ENCODE results near the gene IL6R.

The IL6R gene

DNA sequence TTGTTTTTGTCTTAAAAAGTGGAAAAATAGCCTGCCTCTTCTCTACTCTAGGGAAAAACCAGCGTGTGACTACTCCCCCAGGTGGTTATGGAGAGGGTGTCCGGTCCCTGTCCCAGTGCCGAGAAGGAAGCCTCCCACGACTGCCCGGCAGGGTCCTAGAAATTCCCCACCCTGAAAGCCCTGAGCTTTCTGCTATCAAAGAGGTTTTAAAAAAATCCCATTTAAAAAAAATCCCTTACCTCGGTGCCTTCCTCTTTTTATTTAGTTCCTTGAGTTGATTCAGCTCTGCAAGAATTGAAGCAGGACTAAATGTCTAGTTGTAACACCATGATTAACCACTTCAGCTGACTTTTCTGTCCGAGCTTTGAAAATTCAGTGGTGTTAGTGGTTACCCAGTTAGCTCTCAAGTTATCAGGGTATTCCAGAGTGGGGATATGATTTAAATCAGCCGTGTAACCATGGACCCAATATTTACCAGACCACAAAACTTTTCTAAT lies 61.8 kb downstream of the IL6R start:
- Histone ChIP-seq H3K9ac (ENCODE audit: low read length) (no peak overlapping the region), H3K4me3 (ENCODE audit: low read length) (no peak overlapping the region), H4K20me1 (ENCODE audit: insufficient read depth, low read length) (no peaks in the 10 kb centered on the region), H3K9me3 (ENCODE audit: insufficient read depth, low read length) (no peaks in the 10 kb centered on the region), H2AFZ (ENCODE audit: low read depth, low read length) (no peak overlapping the region), H3K79me2 (ENCODE audit: low read length) (no peaks in the 10 kb centered on the region), H3K27me3 (ENCODE audit: low read depth, low read length) (no peaks in the 10 kb centered on the region), H3K36me3 (replicated peaks; ENCODE audit: low read depth, low read length) (peaks cover 4% of the 10 kb centered on the region), H3K27ac (ENCODE audit: low read length) (no peak overlapping the region), H3K4me1 (ENCODE audit: low read length) (peaks cover 14% of the 10 kb centered on the region), H3K4me2 (ENCODE audit: low read length) (no peak overlapping the region)
- TF ChIP-seq, protein P1, sequence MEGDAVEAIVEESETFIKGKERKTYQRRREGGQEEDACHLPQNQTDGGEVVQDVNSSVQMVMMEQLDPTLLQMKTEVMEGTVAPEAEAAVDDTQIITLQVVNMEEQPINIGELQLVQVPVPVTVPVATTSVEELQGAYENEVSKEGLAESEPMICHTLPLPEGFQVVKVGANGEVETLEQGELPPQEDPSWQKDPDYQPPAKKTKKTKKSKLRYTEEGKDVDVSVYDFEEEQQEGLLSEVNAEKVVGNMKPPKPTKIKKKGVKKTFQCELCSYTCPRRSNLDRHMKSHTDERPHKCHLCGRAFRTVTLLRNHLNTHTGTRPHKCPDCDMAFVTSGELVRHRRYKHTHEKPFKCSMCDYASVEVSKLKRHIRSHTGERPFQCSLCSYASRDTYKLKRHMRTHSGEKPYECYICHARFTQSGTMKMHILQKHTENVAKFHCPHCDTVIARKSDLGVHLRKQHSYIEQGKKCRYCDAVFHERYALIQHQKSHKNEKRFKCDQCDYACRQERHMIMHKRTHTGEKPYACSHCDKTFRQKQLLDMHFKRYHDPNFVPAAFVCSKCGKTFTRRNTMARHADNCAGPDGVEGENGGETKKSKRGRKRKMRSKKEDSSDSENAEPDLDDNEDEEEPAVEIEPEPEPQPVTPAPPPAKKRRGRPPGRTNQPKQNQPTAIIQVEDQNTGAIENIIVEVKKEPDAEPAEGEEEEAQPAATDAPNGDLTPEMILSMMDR (IDR thresholded peaks at IDR 0.05; ENCODE audit: low read depth, low read length) = peak; percentile 5; the same call in 1 of the 2 replicates
- TF ChIP-seq EZH2phosphoT487 (IDR thresholded peaks at IDR 0.05; ENCODE audit: low read depth) = no peak

DNA sequence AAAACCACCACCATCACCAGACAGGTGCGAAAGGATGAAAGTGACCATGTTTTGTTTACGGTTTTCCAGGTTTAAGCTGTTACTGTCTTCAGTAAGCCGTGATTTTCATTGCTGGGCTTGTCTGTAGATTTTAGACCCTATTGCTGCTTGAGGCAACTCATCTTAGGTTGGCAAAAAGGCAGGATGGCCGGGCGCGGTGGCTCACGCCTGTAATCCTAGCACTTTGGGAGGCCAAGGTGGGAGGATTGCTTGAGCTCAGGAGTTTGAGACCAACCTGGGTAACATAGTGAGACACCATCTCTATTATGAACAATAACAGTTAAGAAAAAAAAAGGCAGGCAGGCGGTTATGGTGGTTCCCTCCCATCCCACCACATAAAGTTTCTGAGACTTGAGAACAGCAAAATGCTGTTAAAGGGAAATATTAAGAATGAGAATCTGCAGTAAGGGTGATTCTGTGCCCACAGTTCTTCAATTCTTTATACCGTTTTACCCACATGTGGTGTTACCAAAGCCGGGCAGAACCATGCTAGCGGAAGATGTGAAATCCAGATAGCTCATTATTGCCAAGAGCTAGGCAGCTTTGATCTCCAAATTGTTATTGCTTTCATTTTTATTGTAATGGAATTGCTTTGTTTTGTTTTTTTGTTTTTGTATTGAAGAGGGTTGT lies 62.4 kb downstream of the IL6R start:
- H3K79me2 ChIP-seq (ENCODE audit: low read length) = no peaks in the 10 kb centered on the region
- no peak overlapping the region for H3K9ac ChIP-seq (ENCODE audit: low read length)
- no peak overlapping the region for H3K4me3 ChIP-seq (ENCODE audit: low read length)
- H3K36me3 ChIP-seq (replicated peaks; ENCODE audit: low read depth, low read length) = peaks cover 4% of the 10 kb centered on the region
- H3K4me2 ChIP-seq (ENCODE audit: low read length) = no peak overlapping the region
- no peaks in the 10 kb centered on the region for H3K27me3 ChIP-seq (ENCODE audit: low read depth, low read length)
- TF ChIP-seq, protein P1 (IDR thresholded peaks at IDR 0.05; ENCODE audit: low read depth, low read length) = no peak
- no peak for TF ChIP-seq EZH2phosphoT487 (IDR thresholded peaks at IDR 0.05; ENCODE audit: low read depth)
- H2AFZ ChIP-seq (ENCODE audit: low read depth, low read length) = no peak overlapping the region
- no peaks in the 10 kb centered on the region for H4K20me1 ChIP-seq (ENCODE audit: insufficient read depth, low read length)
- no peak overlapping the region for H3K27ac ChIP-seq (ENCODE audit: low read length)
- H3K9me3 ChIP-seq (ENCODE audit: insufficient read depth, low read length) = no peaks in the 10 kb centered on the region
- H3K4me1 ChIP-seq (ENCODE audit: low read length) = peaks cover 14% of the 10 kb centered on the region

DNA sequence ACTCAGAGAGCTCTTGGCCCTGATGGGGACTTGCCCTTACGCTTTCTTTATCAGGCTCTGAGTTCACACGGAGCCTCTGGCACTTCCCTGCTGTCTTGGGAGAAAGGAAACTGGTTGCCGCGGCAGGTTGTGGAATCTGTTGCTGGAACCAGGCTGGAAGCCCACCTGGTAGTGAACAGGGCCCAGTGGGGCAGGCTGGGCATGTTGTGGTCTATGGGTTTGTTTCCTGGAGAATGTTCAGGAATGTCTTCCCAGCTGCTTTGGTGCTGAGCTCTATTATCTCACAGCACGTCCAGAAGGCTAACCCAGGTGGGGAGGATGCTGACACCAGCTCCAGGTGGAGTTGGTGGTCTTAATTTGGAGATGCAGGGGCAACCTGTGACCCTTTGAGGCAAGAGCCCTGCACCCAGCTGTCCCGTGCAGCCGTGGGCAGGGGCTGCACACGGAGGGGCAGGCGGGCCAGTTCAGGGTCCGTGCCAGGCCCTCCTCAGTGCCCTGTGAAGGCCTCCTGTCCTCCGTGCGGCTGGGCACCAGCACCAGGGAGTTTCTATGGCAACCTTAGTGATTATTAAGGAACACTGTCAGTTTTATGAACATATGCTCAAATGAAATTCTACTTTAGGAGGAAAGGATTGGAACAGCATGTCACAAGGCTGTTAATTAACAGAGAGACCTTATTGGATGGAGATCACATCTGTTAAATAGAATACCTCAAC lies 63.5 kb downstream of the IL6R start:
- Histone ChIP-seq H3K9me3 (ENCODE audit: insufficient read depth, low read length) (no peaks in the 10 kb centered on the region), H3K79me2 (ENCODE audit: low read length) (no peaks in the 10 kb centered on the region), H3K4me1 (ENCODE audit: low read length) (peaks cover 14% of the 10 kb centered on the region), H3K27me3 (ENCODE audit: low read depth, low read length) (no peaks in the 10 kb centered on the region), H3K27ac (ENCODE audit: low read length) (no peak overlapping the region), H3K36me3 (replicated peaks; ENCODE audit: low read depth, low read length) (peaks cover 4% of the 10 kb centered on the region), H2AFZ (ENCODE audit: low read depth, low read length) (no peak overlapping the region), H3K4me3 (ENCODE audit: low read length) (no peak overlapping the region), H4K20me1 (ENCODE audit: insufficient read depth, low read length) (no peaks in the 10 kb centered on the region), H3K4me2 (ENCODE audit: low read length) (no peak overlapping the region), H3K9ac (ENCODE audit: low read length) (no peak overlapping the region)
- TF ChIP-seq, protein P1 (IDR thresholded peaks at IDR 0.05; ENCODE audit: low read depth, low read length) = no peak

DNA sequence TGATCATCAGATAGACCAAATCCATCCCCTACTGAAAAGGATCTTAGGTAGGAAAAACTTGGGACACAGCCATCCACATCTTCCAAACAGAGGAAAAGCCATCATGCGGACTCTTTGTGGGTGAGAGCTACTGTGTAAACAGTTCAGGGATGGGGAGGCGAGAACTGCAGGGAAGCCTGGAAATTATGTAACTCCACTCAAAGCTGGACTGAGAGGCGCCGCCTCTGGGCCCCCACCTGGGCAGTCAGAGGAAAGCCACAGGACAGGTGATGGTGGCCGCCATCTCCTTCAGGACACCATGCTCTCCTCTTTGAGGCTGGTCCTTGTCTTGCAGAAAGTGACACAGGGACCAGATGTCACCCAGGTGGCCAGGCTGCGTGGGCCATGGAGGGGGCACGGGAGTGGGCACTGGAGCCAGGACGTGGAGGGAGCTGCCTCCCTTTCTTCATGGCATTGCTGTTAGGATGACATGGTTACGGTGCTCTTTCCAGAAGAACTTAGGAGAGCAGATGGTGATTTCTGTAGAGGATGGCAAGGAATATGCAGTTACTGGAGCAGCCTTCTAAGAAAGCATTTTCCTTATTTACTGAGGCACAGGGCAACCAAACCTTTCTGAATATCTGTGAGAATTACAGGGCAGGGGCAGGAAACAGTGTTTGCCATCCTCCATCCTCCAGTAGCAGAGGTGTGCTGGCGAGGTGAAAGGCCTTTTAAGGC lies 64.9 kb downstream of the IL6R start:
- Histone ChIP-seq H3K36me3 (replicated peaks; ENCODE audit: low read depth, low read length) (peaks cover 4% of the 10 kb centered on the region), H3K27me3 (ENCODE audit: low read depth, low read length) (no peaks in the 10 kb centered on the region), H3K9me3 (ENCODE audit: insufficient read depth, low read length) (no peaks in the 10 kb centered on the region), H3K79me2 (ENCODE audit: low read length) (no peaks in the 10 kb centered on the region), H3K4me1 (ENCODE audit: low read length) (peaks cover 14% of the 10 kb centered on the region), H3K4me3 (ENCODE audit: low read length) (no peak overlapping the region), H4K20me1 (ENCODE audit: insufficient read depth, low read length) (no peaks in the 10 kb centered on the region), H3K4me2 (ENCODE audit: low read length) (no peak overlapping the region), H3K27ac (ENCODE audit: low read length) (no peak overlapping the region), H2AFZ (ENCODE audit: low read depth, low read length) (no peak overlapping the region), H3K9ac (ENCODE audit: low read length) (no peak overlapping the region)
- TF ChIP-seq EZH2phosphoT487 (IDR thresholded peaks at IDR 0.05; ENCODE audit: low read depth) = no peak
- TF ChIP-seq, protein P1 (IDR thresholded peaks at IDR 0.05; ENCODE audit: low read depth, low read length) = no peak

Data from OCI-LY3 (cell line).